ENCODE measurements around the gene DGKZ. TPM values are rescaled to one million over a fixed set of nuclear protein-coding genes. Genes with fewer than 3 reads are reported as not detected.

Gene DGKZ
- total RNA-seq, 3 donors from 2014 or later, result 41.2 to 49.6 (median 47.2) TPM

DNA sequence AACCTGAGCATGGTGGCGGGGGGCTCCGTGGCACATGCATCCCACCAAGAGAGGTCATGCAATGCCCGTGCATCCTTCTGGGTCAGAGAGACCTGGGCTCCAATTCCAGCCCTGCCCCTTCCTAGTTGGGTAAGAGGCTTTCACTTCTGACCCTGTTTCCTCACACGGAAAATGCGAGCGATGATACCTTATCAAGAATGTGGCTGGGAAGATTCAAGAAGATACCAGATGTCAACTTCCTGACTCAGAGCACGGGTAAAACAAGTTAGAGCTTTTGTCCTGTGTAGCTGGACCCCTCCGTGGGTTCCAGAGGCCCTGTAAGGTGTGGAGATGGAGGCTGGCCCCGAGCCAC lies 8.7 kb upstream of the DGKZ start:
- TF ChIP-seq, protein P1, sequence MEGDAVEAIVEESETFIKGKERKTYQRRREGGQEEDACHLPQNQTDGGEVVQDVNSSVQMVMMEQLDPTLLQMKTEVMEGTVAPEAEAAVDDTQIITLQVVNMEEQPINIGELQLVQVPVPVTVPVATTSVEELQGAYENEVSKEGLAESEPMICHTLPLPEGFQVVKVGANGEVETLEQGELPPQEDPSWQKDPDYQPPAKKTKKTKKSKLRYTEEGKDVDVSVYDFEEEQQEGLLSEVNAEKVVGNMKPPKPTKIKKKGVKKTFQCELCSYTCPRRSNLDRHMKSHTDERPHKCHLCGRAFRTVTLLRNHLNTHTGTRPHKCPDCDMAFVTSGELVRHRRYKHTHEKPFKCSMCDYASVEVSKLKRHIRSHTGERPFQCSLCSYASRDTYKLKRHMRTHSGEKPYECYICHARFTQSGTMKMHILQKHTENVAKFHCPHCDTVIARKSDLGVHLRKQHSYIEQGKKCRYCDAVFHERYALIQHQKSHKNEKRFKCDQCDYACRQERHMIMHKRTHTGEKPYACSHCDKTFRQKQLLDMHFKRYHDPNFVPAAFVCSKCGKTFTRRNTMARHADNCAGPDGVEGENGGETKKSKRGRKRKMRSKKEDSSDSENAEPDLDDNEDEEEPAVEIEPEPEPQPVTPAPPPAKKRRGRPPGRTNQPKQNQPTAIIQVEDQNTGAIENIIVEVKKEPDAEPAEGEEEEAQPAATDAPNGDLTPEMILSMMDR (IDR thresholded peaks at IDR 0.05), result no peak
- ATAC-seq (no peak), DNase-seq (no peak)
- Histone ChIP-seq H3K4me3 (no peak overlapping the region), H3K9me3 (no peaks in the 10 kb centered on the region), H3K36me3 (ENCODE audit: low read depth) (no peaks in the 10 kb centered on the region), H3K4me1 (ENCODE audit: low read depth) (peaks cover under 1% of the 10 kb centered on the region)
- intact Hi-C loops (cut with DNase I, micrococcal nuclease), result no loop called here

- H3K36me3 ChIP-seq (ENCODE audit: low read depth), result no peaks in the 10 kb centered on the region
- DNase-seq, result no peak
- peak; percentile 39 for ATAC-seq
- TF ChIP-seq, protein P1 (IDR thresholded peaks at IDR 0.05), result no peak
- no peak overlapping the region for H3K4me3 ChIP-seq
- H3K4me1 ChIP-seq (ENCODE audit: low read depth), result no peaks in the 10 kb centered on the region
- H3K9me3 ChIP-seq, result no peaks in the 10 kb centered on the region
- intact Hi-C loops (cut with DNase I, micrococcal nuclease), result no loop called here
Measured at GRCh38 chr11:46338988-46339666, 8.1 kb upstream of the DGKZ start.

DNA sequence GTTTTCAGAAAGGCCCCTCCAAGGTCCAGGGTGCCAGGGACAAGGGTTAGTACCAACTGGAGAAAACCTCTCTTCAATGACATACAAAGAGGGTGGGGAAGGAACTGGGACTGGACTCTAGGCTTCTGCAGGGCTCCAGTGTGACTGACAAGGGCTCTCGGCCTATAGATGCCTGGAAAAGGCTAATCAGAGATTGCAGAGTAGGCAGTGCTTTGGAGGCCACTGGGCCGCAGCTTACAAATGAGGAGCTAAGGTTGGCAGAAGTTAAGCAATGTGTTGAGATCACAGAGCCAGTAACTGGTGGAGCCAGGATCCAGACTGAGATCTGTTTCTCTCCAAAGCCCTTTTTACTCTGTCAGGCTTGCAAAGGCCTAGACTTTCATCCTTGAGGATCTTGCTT lies 7.4 kb upstream of the DGKZ start:
- DNase-seq (no peak), ATAC-seq (no peak)
- Histone ChIP-seq H3K36me3 (ENCODE audit: low read depth) (no peaks in the 10 kb centered on the region), H3K4me1 (ENCODE audit: low read depth) (no peaks in the 10 kb centered on the region), H3K9me3 (no peaks in the 10 kb centered on the region), H3K4me3 (no peak overlapping the region)
- TF ChIP-seq, protein P1 (IDR thresholded peaks at IDR 0.05), result no peak
- intact Hi-C loops (cut with DNase I, micrococcal nuclease), result no loop called here

- intact Hi-C loops (cut with DNase I, micrococcal nuclease), result no loop called here
- ATAC-seq (no peak), DNase-seq (no peak)
- H3K9me3 ChIP-seq, result no peaks in the 10 kb centered on the region
- no peaks in the 10 kb centered on the region for H3K36me3 ChIP-seq (ENCODE audit: low read depth)
- no peak overlapping the region for H3K4me3 ChIP-seq
- TF ChIP-seq, protein P1 (IDR thresholded peaks at IDR 0.05), result no peak
- H3K4me1 ChIP-seq (ENCODE audit: low read depth), result no peaks in the 10 kb centered on the region
Measured at GRCh38 chr11:46341454-46341853, 5.8 kb upstream of the DGKZ start.

GRCh38 chr11:46342239-46342638 lies 5.0 kb upstream of the DGKZ start:
- ATAC-seq (no peak), DNase-seq (no peak)
- TF ChIP-seq, protein P1 (IDR thresholded peaks at IDR 0.05), result no peak
- H3K36me3 ChIP-seq (ENCODE audit: low read depth), result no peaks in the 10 kb centered on the region
- no peaks in the 10 kb centered on the region for H3K9me3 ChIP-seq
- no peaks in the 10 kb centered on the region for H3K4me1 ChIP-seq (ENCODE audit: low read depth)
- no peak overlapping the region for H3K4me3 ChIP-seq
- intact Hi-C loops (cut with DNase I, micrococcal nuclease), result no loop called here

DNA sequence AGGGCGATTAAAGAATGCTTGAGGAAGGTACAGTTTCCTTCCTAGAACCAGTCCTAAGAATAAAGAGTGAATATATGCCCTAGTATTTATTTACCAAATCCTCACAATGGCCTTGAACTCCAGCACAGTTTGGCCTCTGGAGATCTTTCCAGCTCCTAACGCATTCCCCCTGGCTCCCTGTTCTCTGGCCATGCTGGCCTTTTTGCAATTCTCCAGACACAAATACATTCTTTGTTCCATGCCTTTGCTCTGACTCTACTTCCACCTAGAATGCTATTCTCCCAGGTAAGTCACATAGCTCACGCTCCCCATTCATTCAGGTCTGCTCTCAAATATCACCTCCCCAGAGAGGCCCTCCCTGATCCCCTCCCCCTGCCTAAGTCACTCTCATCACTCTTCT lies 3.7 kb upstream of the DGKZ start:
- Histone ChIP-seq H3K9me3 (no peaks in the 10 kb centered on the region), H3K36me3 (ENCODE audit: low read depth) (no peaks in the 10 kb centered on the region), H3K4me3 (no peak overlapping the region), H3K4me1 (ENCODE audit: low read depth) (peaks cover 4% of the 10 kb centered on the region)
- no peak for ATAC-seq
- DNase-seq, result no peak
- TF ChIP-seq, protein P1 (IDR thresholded peaks at IDR 0.05), result no peak
- intact Hi-C loops (cut with DNase I, micrococcal nuclease), result no loop called here

Measured in mucosa of descending colon (tissue), 3 donors.